Embryonic facial prominence (tissue), 1 donor: ENCODE measurements around the gene BCAP29.
"Not testable (repeated sequence)": the region's sequence is repeated elsewhere in the genome, so short reads cannot be mapped to it uniquely, and the experiment has no call there.

Experiments
- DNase-seq: peaks from one replicate; pipeline ENCODE4 v3.0.0-alpha.2; 2016; ENCODE audit errors: extremely low spot score

Gene BCAP29

GRCh38 chr7:107622429-107622828 is 42.4 kb downstream of the BCAP29 start:
- DNase-seq, result no peak

GRCh38 chr7:107622894-107623293 is 42.8 kb downstream of the BCAP29 start:
- DNase-seq, result no peak

- DNase-seq, result no peak
These were observed 47.0 kb downstream of the BCAP29 start for GRCh38 chr7:107627002-107627401.

- DNase-seq, result no peak
These were observed 48.5 kb downstream of the BCAP29 start for GRCh38 chr7:107628461-107629064.

GRCh38 chr7:107630342-107630741 is 50.3 kb downstream of the BCAP29 start:
- DNase-seq, result no peak

- no peak for DNase-seq
These were observed 51.8 kb downstream of the BCAP29 start for GRCh38 chr7:107631588-107632491.

GRCh38 chr7:107632492-107632865 is 52.4 kb downstream of the BCAP29 start:
- DNase-seq, result no peak

GRCh38 chr7:107638594-107638993 is 58.5 kb downstream of the BCAP29 start:
- DNase-seq, result no peak

- not testable (repeated sequence) for DNase-seq
These were observed 59.0 kb downstream of the BCAP29 start for GRCh38 chr7:107639070-107639469.

- no peak for DNase-seq
These were observed 61.6 kb downstream of the BCAP29 start for GRCh38 chr7:107641676-107642075.

- no peak for DNase-seq
These were observed 62.5 kb downstream of the BCAP29 start for GRCh38 chr7:107642501-107642900.

- no peak for DNase-seq
These were observed 63.4 kb downstream of the BCAP29 start for GRCh38 chr7:107643407-107643806.

GRCh38 chr7:107643938-107644308 is 63.9 kb downstream of the BCAP29 start:
- DNase-seq, result no peak

- DNase-seq, result no peak
These were observed 64.4 kb downstream of the BCAP29 start for GRCh38 chr7:107644309-107644974.

- DNase-seq, result no peak
These were observed 72.6 kb downstream of the BCAP29 start for GRCh38 chr7:107652642-107653041.

- DNase-seq, result no peak
These were observed 78.4 kb downstream of the BCAP29 start for GRCh38 chr7:107658467-107658866.

- DNase-seq, result no peak
These were observed 79.6 kb downstream of the BCAP29 start for GRCh38 chr7:107659666-107660065.

- no peak for DNase-seq
These were observed 80.5 kb downstream of the BCAP29 start, which contains the start of gene SLC26A4 for GRCh38 chr7:107660381-107661080. SLC26A4 (plus strand) TSS chr7:107660828; CDS start chr7:107661642, 814 bp downstream.

GRCh38 chr7:107661081-107661864 is 81.2 kb downstream of the BCAP29 start:
- no peak for DNase-seq

GRCh38 chr7:107661865-107662379 is 81.9 kb downstream of the BCAP29 start:
- no peak for DNase-seq

GRCh38 chr7:107663196-107663595 is 83.2 kb downstream of the BCAP29 start:
- DNase-seq, result no peak
